Measurements from ENCODE around the gene CD8B2. TPM values are rescaled to one million over a fixed set of nuclear protein-coding genes. Genes with fewer than 3 reads are reported as not detected.
"Not testable (repeated sequence)": the region's sequence is repeated elsewhere in the genome, so short reads cannot be mapped to it uniquely, and the experiment has no call there.

The CD8B2 gene
- under 1 TPM; 0.13 to 0.24 (median 0.21) TPM for polyA plus RNA-seq (ENCODE audit: insufficient read length in 4 of 4)

GRCh38 chr2:106486551-106487385 lies at the start of gene CD8B2:
Gene CD8B2 (plus strand): TSS chr2:106487364. CDS start chr2:106487427, 63 bp downstream.
- not testable (repeated sequence) for DNase-seq (ENCODE audit: low read depth in 4 of 4, low spot score in 2 of 4)

GRCh38 chr2:106461882-106462281 lies 25.3 kb upstream of the CD8B2 start:
- not testable (repeated sequence) for DNase-seq (ENCODE audit: low read depth in 4 of 4, low spot score in 2 of 4)

GRCh38 chr2:106467516-106467915 lies 19.6 kb upstream of the CD8B2 start:
- not testable (repeated sequence) for DNase-seq (ENCODE audit: low read depth in 4 of 4, low spot score in 2 of 4)

- not testable (repeated sequence) for DNase-seq (ENCODE audit: low read depth in 4 of 4, low spot score in 2 of 4)
Measured at GRCh38 chr2:106468107-106468506, 19.1 kb upstream of the CD8B2 start, which contains the start of gene RGPD3. Gene RGPD3 (minus strand): TSS chr2:106468413. CDS start chr2:106468288, 125 bp downstream.

GRCh38 chr2:106470658-106471057 lies 16.5 kb upstream of the CD8B2 start:
- DNase-seq (ENCODE audit: low read depth in 4 of 4, low spot score in 2 of 4) = not testable (repeated sequence)

GRCh38 chr2:106477647-106478046 lies 9.5 kb upstream of the CD8B2 start:
- DNase-seq (ENCODE audit: low read depth in 4 of 4, low spot score in 2 of 4) = not testable (repeated sequence)

- DNase-seq (ENCODE audit: low read depth in 4 of 4, low spot score in 2 of 4) = not testable (repeated sequence)
Measured at GRCh38 chr2:106479563-106479962, 7.6 kb upstream of the CD8B2 start.

- not testable (repeated sequence) for DNase-seq (ENCODE audit: low read depth in 4 of 4, low spot score in 2 of 4)
Measured at GRCh38 chr2:106487386-106488191, 425 bp downstream of the CD8B2 start.

GRCh38 chr2:106489701-106490100 lies 2.5 kb downstream of the CD8B2 start:
- DNase-seq (ENCODE audit: low read depth in 4 of 4, low spot score in 2 of 4) = not testable (repeated sequence)

- not testable (repeated sequence) for DNase-seq (ENCODE audit: low read depth in 4 of 4, low spot score in 2 of 4)
Measured at GRCh38 chr2:106492399-106492798, 5.2 kb downstream of the CD8B2 start.

GRCh38 chr2:106492913-106493312 lies 5.7 kb downstream of the CD8B2 start:
- not testable (repeated sequence) for DNase-seq (ENCODE audit: low read depth in 4 of 4, low spot score in 2 of 4)

GRCh38 chr2:106498549-106498948 lies 11.4 kb downstream of the CD8B2 start:
- not testable (repeated sequence) for DNase-seq (ENCODE audit: low read depth in 4 of 4, low spot score in 2 of 4)

- not testable (repeated sequence) for DNase-seq (ENCODE audit: low read depth in 4 of 4, low spot score in 2 of 4)
Measured at GRCh38 chr2:106500350-106500749, 13.2 kb downstream of the CD8B2 start.

- DNase-seq (ENCODE audit: low read depth in 4 of 4, low spot score in 2 of 4) = not testable (repeated sequence)
Measured at GRCh38 chr2:106502351-106502750, 15.2 kb downstream of the CD8B2 start.

GRCh38 chr2:106504192-106504591 lies 17.0 kb downstream of the CD8B2 start:
- not testable (repeated sequence) for DNase-seq (ENCODE audit: low read depth in 4 of 4, low spot score in 2 of 4)

GRCh38 chr2:106504787-106505186 lies 17.6 kb downstream of the CD8B2 start:
- not testable (repeated sequence) for DNase-seq (ENCODE audit: low read depth in 4 of 4, low spot score in 2 of 4)

- not testable (repeated sequence) for DNase-seq (ENCODE audit: low read depth in 4 of 4, low spot score in 2 of 4)
Measured at GRCh38 chr2:106506002-106506687, 19.0 kb downstream of the CD8B2 start.

- not testable (repeated sequence) for DNase-seq (ENCODE audit: low read depth in 4 of 4, low spot score in 2 of 4)
Measured at GRCh38 chr2:106508660-106509373, 21.7 kb downstream of the CD8B2 start.

- not testable (repeated sequence) for DNase-seq (ENCODE audit: low read depth in 4 of 4, low spot score in 2 of 4)
Measured at GRCh38 chr2:106509374-106509770, 22.2 kb downstream of the CD8B2 start.

GRCh38 chr2:106510791-106511190 lies 23.6 kb downstream of the CD8B2 start:
- DNase-seq (ENCODE audit: low read depth in 4 of 4, low spot score in 2 of 4) = not testable (repeated sequence)

All from left renal cortex interstitium (tissue), 4 donors.